DMS79 (cell line): Measurements from ENCODE around the gene LSM8.
A peak's percentile ranks its signal among the peaks of the same experiment; 100 is the strongest.
"Not testable (repeated sequence)": the region's sequence is repeated elsewhere in the genome, so short reads cannot be mapped to it uniquely, and the experiment has no call there.

Experiments
- DNase-seq: peaks from one replicate; lab custom pipeline; 2025; lab: John Stamatoyannopoulos, UW

LSM8 gene

GRCh38 chr7:118183786-118184564 lies at the start of gene LSM8:
TSS of gene LSM8 (plus strand) at chr7:118184164. CDS start at chr7:118184224, 60 bp downstream.
- peak; percentile 97 for DNase-seq

GRCh38 chr7:118134420-118134819 lies 49.5 kb upstream of the LSM8 start:
- DNase-seq, result not testable (repeated sequence)

GRCh38 chr7:118140468-118140867 lies 43.5 kb upstream of the LSM8 start:
- DNase-seq, result no peak

- DNase-seq, result no peak
Measured at GRCh38 chr7:118142012-118142411, 42.0 kb upstream of the LSM8 start.

- DNase-seq, result no peak
Measured at GRCh38 chr7:118148930-118149329, 35.0 kb upstream of the LSM8 start.

- DNase-seq, result no peak
Measured at GRCh38 chr7:118149394-118149793, 34.6 kb upstream of the LSM8 start.

GRCh38 chr7:118151671-118152070 lies 32.3 kb upstream of the LSM8 start:
- no peak for DNase-seq

GRCh38 chr7:118152149-118152548 lies 31.8 kb upstream of the LSM8 start:
- no peak for DNase-seq

GRCh38 chr7:118152654-118153053 lies 31.3 kb upstream of the LSM8 start:
- no peak for DNase-seq

GRCh38 chr7:118153551-118154177 lies 30.3 kb upstream of the LSM8 start:
- no peak for DNase-seq

GRCh38 chr7:118158766-118159165 lies 25.2 kb upstream of the LSM8 start:
- DNase-seq, result no peak

- DNase-seq, result no peak
Measured at GRCh38 chr7:118169146-118169545, 14.8 kb upstream of the LSM8 start.

GRCh38 chr7:118175740-118176139 lies 8.2 kb upstream of the LSM8 start:
- peak; percentile 77 for DNase-seq

GRCh38 chr7:118179191-118179590 lies 4.8 kb upstream of the LSM8 start:
- DNase-seq, result no peak

- no peak for DNase-seq
Measured at GRCh38 chr7:118182593-118183427, 1.2 kb upstream of the LSM8 start.

GRCh38 chr7:118183428-118183785 lies 557 bp upstream of the LSM8 start:
- no peak for DNase-seq

- peak; percentile 28 for DNase-seq
Measured at GRCh38 chr7:118184565-118184940, 589 bp downstream of the LSM8 start.

- no peak for DNase-seq
Measured at GRCh38 chr7:118185163-118185860, 1.3 kb downstream of the LSM8 start.

GRCh38 chr7:118186501-118186900 lies 2.5 kb downstream of the LSM8 start:
- DNase-seq, result no peak

- no peak for DNase-seq
Measured at GRCh38 chr7:118194571-118194970, 10.6 kb downstream of the LSM8 start.

GRCh38 chr7:118195837-118196474 lies 12.0 kb downstream of the LSM8 start:
- DNase-seq, result peak; percentile 46

- no peak for DNase-seq
Measured at GRCh38 chr7:118202061-118202460, 18.1 kb downstream of the LSM8 start.
